HepG2 (cell line): ENCODE data around the gene GJD4. TPM values are rescaled to one million over a fixed set of nuclear protein-coding genes. Genes with fewer than 3 reads are reported as not detected.

ENCODE experiments used
- ATAC-seq: fragments of 200-7000 bp; cut with Tn5 transposase; 3 replicates; pipeline ENCODE4 v1.9.1; 2020; ENCODE audit warnings: mild to moderate bottlenecking, moderate library complexity
- BruUV-seq: library from RNA; stranded (reverse); fragments of 400-500 nt; replicated peaks from 2 replicates; lab custom pipeline; 2021; lab: Mats Ljungman, UMichigan
- CTCF ChIA-PET: fragments of 300-600 bp; formaldehyde crosslinking; extraction: SDS; loops from one replicate; lab custom pipeline; 2021; ENCODE audit warnings: low total read pairs, inconsistent platforms, low intra/inter-chr PET ratio; lab: Yijun Ruan, JAX
- POLR2A ChIA-PET: fragments of 350-600 bp; sonication (Branson Sonifier 250); formaldehyde crosslinking; loops from one replicate; lab custom pipeline; 2020; ENCODE audit warnings: antibody characterized with exemption, inconsistent platforms; lab: Yijun Ruan, JAX
- DNase-seq: peaks from one replicate; pipeline ENCODE4 v3.0.0-alpha.2; 2015; ENCODE audit warnings: low spot score
- FAIRE-seq: peaks from 3 replicates; lab custom pipeline; 2011; peaks lifted over from hg19 to GRCh38; lab: Jason Lieb, UNC
- H2AFZ ChIP-seq: one replicate; pipeline ENCODE4 v1.6.1; 2011; ENCODE audit warnings: low read length, inconsistent platforms
- H3K27ac ChIP-seq: fragments of 300-600 bp; 3 replicates; pipeline ENCODE4 v1.8.0; 2011; ENCODE audit warnings: mixed run types, mild to moderate bottlenecking, mixed read lengths, low read length, inconsistent platforms; ENCODE audit not compliant: insufficient read depth; ENCODE audit errors: extremely low read length
- H3K27me3 ChIP-seq, 2 experiments: fragments of 200-600 bp in 1 of 2; 2 replicates in 1 of 2; 3 replicates in 1 of 2; pipeline versions ENCODE4 v1.6.0 to v1.8.0; 2011; ENCODE audit warnings: low read length in 2 of 2, mild to moderate bottlenecking in 2 of 2, moderate library complexity in 2 of 2, inconsistent platforms in 1 of 2; ENCODE audit not compliant: insufficient read depth in 2 of 2, control insufficient read depth in 1 of 2
- H3K36me3 ChIP-seq, 2 experiments: fragments of 200-600 bp in 1 of 2; replicated peaks in 1 of 2; 2 replicates in 1 of 2; 3 replicates in 1 of 2; pipeline versions ENCODE4 v1.5.1 to v1.8.0; 2011; ENCODE audit warnings: low read length in 2 of 2, inconsistent platforms in 1 of 2; ENCODE audit not compliant: insufficient read depth in 2 of 2, control insufficient read depth in 1 of 2
- H3K4me1 ChIP-seq: 2 replicates; pipeline ENCODE4 v1.5.1; 2012; ENCODE audit warnings: low read length, inconsistent platforms; ENCODE audit not compliant: insufficient read depth
- H3K4me2 ChIP-seq: 2 replicates; pipeline ENCODE4 v1.6.0; 2011; ENCODE audit warnings: low read depth, low read length, inconsistent platforms
- H3K4me3 ChIP-seq, 3 experiments: fragments of 200-600 bp in 1 of 3; sonication (generic), shearing (Covaris generic) in 1 of 3; replicated peaks in 1 of 3; 2 replicates each; pipeline ENCODE4 v1.5.1; 2011 to 2016; ENCODE audit warnings: low read length in 3 of 3, inconsistent platforms in 2 of 3, low read depth in 2 of 3, mild to moderate bottlenecking in 2 of 3, control low read depth in 1 of 3, mixed read lengths in 1 of 3; ENCODE audit not compliant: insufficient read depth in 1 of 3
- H3K79me2 ChIP-seq: one replicate; pipeline ENCODE4 v1.6.1; 2011; ENCODE audit warnings: low read length, inconsistent platforms; ENCODE audit not compliant: insufficient read depth
- H3K9ac ChIP-seq: 2 replicates; pipeline ENCODE4 v1.6.0; 2011; ENCODE audit warnings: mild to moderate bottlenecking, low read depth, low read length, inconsistent platforms; ENCODE audit not compliant: insufficient read depth
- H3K9me3 ChIP-seq: 2 replicates; pipeline ENCODE4 v1.5.1; 2012; ENCODE audit warnings: mild to moderate bottlenecking, low read length
- H4K20me1 ChIP-seq: 2 replicates; pipeline ENCODE4 v1.6.0; 2011; ENCODE audit warnings: inconsistent platforms, mild to moderate bottlenecking, low read length, moderate library complexity; ENCODE audit not compliant: insufficient read depth
- ARID5B ChIP-seq: IDR thresholded peaks from 2 replicates; pipeline ENCODE4 v1.4.0; 2020; ENCODE audit warnings: mild to moderate bottlenecking, missing genetic modification reagents
- HNRNPL ChIP-seq: fragments of 200-400 bp; formaldehyde crosslinking; IDR thresholded peaks from 2 replicates; pipeline ENCODE4 v1.6.1; 2017; ENCODE audit warnings: mild to moderate bottlenecking, low read depth, low read length
- KAT8 ChIP-seq: IDR thresholded peaks from 2 replicates; pipeline ENCODE4 v1.6.1; 2016; ENCODE audit warnings: missing genetic modification reagents, missing compliant biosample characterization
- LCORL ChIP-seq, 2 experiments: fragments of 450-650 bp in 1 of 2; sonication (generic) in 1 of 2; formaldehyde crosslinking in 1 of 2; IDR thresholded peaks; 2 replicates each; pipeline versions ENCODE4 v1.5.0 to v1.6.1; 2017 to 2020; ENCODE audit warnings: antibody characterized with exemption in 1 of 2, missing genetic modification reagents in 1 of 2
- RFXAP ChIP-seq: sonication (generic); formaldehyde crosslinking; IDR thresholded peaks from 2 replicates; pipeline ENCODE4 v1.4.0; 2020; ENCODE audit warnings: missing genetic modification reagents, borderline replicate concordance
- TBX3 ChIP-seq: fragments of 450-650 bp; IDR thresholded peaks from 2 replicates; pipeline ENCODE4 v1.6.1; 2017; ENCODE audit warnings: antibody characterized with exemption, mild to moderate bottlenecking, inconsistent platforms, borderline replicate concordance
- WIZ ChIP-seq: sonication (generic); formaldehyde crosslinking; IDR thresholded peaks from 2 replicates; pipeline ENCODE4 v1.5.1; 2020; ENCODE audit warnings: mild to moderate bottlenecking, missing genetic modification reagents
- ZBTB4 ChIP-seq: sonication (generic); formaldehyde crosslinking; IDR thresholded peaks from 2 replicates; pipeline ENCODE4 v1.4.0; 2020; ENCODE audit warnings: missing genetic modification reagents, mild to moderate bottlenecking, borderline replicate concordance
- ZKSCAN8 ChIP-seq: IDR thresholded peaks from 2 replicates; pipeline ENCODE4 v1.6.1; 2016; ENCODE audit warnings: borderline replicate concordance, missing genetic modification reagents, missing compliant biosample characterization
- ZNF17 ChIP-seq: sonication (generic); formaldehyde crosslinking; IDR thresholded peaks from 2 replicates; pipeline ENCODE4 v1.5.0; 2020; ENCODE audit warnings: mild to moderate bottlenecking, missing genetic modification reagents
- ZNF296 ChIP-seq: sonication (generic); formaldehyde crosslinking; conservative IDR thresholded peaks from 2 replicates; pipeline ENCODE4 v1.5.0; 2020; ENCODE audit warnings: mild to moderate bottlenecking, missing genetic modification reagents
- ZNF75D ChIP-seq: sonication (generic); formaldehyde crosslinking; IDR thresholded peaks from 2 replicates; pipeline ENCODE4 v1.8.1; 2023; ENCODE audit warnings: missing genetic modification reagents, mild to moderate bottlenecking, borderline replicate concordance
- ZNF773 ChIP-seq: sonication (generic); formaldehyde crosslinking; IDR thresholded peaks from 2 replicates; pipeline ENCODE4 v1.4.0; 2020; ENCODE audit warnings: missing genetic modification reagents, borderline replicate concordance
- WGBS: methylation state at CpG from one replicate; pipeline ENCODE4 v1.1.6; 2017; ENCODE audit warnings: low lambda C conversion rate; 5-methylcytosine and 5-hydroxymethylcytosine counted together
- in situ Hi-C: cut with HindIII; loops from 2 replicates; pipeline ENCODE4 v1.10.0; 2017; ENCODE audit warnings: low pct_unique_long_range_greater_than_20kb; ENCODE audit not compliant: extremely low pct_ligation_motif_present
- intact Hi-C: fragments of 100-400 bp; cut with micrococcal nuclease; formaldehyde crosslinking; loops from one replicate; pipeline ENCODE4 v1.10.0; 2022; ENCODE audit not compliant: unreplicated experiment
- polyA plus RNA-seq, 8 experiments: library from polyadenylated mRNA; depleted of rRNA in 3 of 8; stranded (reverse) in 7 of 8; unstranded in 1 of 8; fragments of >200 nt; fragmentation: Illumina TruSeq in 4 of 8; extraction: Trizol in 4 of 8; gene quantifications; 2 replicates each; pipeline versions ENCODE4 v1.2.1 to v1.2.3, GENCODE V29; 2011 to 2016; ENCODE audit warnings: low read depth in 4 of 8, missing spikeins in 1 of 8, mixed read lengths in 1 of 8; ENCODE audit not compliant: insufficient read depth in 1 of 8
- total RNA-seq, 5 experiments: library from RNA; depleted of rRNA; stranded (reverse); fragments of >200 nt; fragmentation: Illumina TruSeq; extraction: Trizol; gene quantifications; 2 replicates each; pipeline ENCODE4 v1.2.3, GENCODE V29; 2016; ENCODE audit warnings: low read depth in 1 of 5

The GJD4 gene
- total and polyA plus RNA-seq, 2 of the 13 experiments (the other 11 are each of a cell fraction or from before 2014, with no cell fraction given), result not detected

GRCh38 chr10:35559416-35559815, 45.7 kb upstream of the GJD4 start:
- H3K27me3 ChIP-seq, result no peaks in the 10 kb centered on the region
- ATAC-seq, result no peak
- H3K79me2 ChIP-seq, result no peaks in the 10 kb centered on the region
- no peak overlapping the region for H3K4me3 ChIP-seq
- no peak overlapping the region for H3K27ac ChIP-seq
- H3K4me2 ChIP-seq, result no peak overlapping the region
- no peak for FAIRE-seq
- no peaks in the 10 kb centered on the region for H3K4me1 ChIP-seq
- intact Hi-C loops, result no loop called here
- no peak overlapping the region for H3K9ac ChIP-seq
- CTCF ChIA-PET, result no interaction called here
- H3K36me3 ChIP-seq, result peaks cover 9 to 46% of the 10 kb centered on the region in 2 experiments
- no peak overlapping the region for H2AFZ ChIP-seq
- no peaks in the 10 kb centered on the region for H3K9me3 ChIP-seq
- H4K20me1 ChIP-seq, result no peaks in the 10 kb centered on the region
- 94% methylated on average over 2 of the region's 5 CpGs for WGBS
- DNase-seq, result no peak
- POLR2A ChIA-PET, result no interaction called here
- in situ Hi-C loops, result loop anchor here (25.0 kb wide), 1 partner anchor 447 kb away; no protein-coding TSS in a partner anchor
- BruUV-seq, result no TSS peak
- TF ChIP-seq ARID5B (CRISPR knock-in tag) (no peak), TBX3 (no peak), ZNF773 (CRISPR knock-in tag) (no peak), HNRNPL (no peak), ZKSCAN8 (CRISPR knock-in tag) (no peak), KAT8 (no peak), ZNF296 (CRISPR knock-in tag) (no peak), ZBTB4 (no peak), RFXAP (CRISPR knock-in tag) (no peak), ZNF75D (CRISPR knock-in tag) (no peak), ZNF17 (CRISPR knock-in tag) (no peak), LCORL (IDR thresholded peaks at IDR 0.05) (no peak), LCORL (CRISPR knock-in tag; IDR thresholded peaks at IDR 0.05) (no peak), WIZ (CRISPR knock-in tag) (no peak)
